Muscle layer of duodenum (tissue), 2 donors: Measurements from ENCODE around the gene PDE9A.

Experiments
- H3K27ac ChIP-seq: one replicate; pipeline ENCODE4 v1.7.0; 2013; ENCODE audit warnings: mild to moderate bottlenecking, low read length
- H3K27me3 ChIP-seq: one replicate; pipeline ENCODE4 v1.7.0; 2013; ENCODE audit warnings: low read depth, mild to moderate bottlenecking, control low read depth, low read length
- H3K36me3 ChIP-seq, 2 donors: one replicate each; pipeline ENCODE4 v1.7.0; 2013; ENCODE audit warnings: low read length in 2 of 2, control low read depth in 1 of 2, mild to moderate bottlenecking in 1 of 2; ENCODE audit not compliant: insufficient read depth in 2 of 2, control insufficient read depth in 1 of 2
- H3K4me1 ChIP-seq, 2 donors: one replicate each; pipeline ENCODE4 v1.7.0; 2013; ENCODE audit warnings: low read length in 2 of 2, mild to moderate bottlenecking in 2 of 2, control low read depth in 1 of 2, moderate library complexity in 1 of 2; ENCODE audit not compliant: insufficient read depth in 2 of 2, control insufficient read depth in 1 of 2
- H3K4me3 ChIP-seq, 2 donors: one replicate each; pipeline ENCODE4 v1.7.0; 2013; ENCODE audit warnings: low read length in 2 of 2, low read depth in 1 of 2, mild to moderate bottlenecking in 1 of 2
- H3K9me3 ChIP-seq, 2 donors: one replicate each; pipeline ENCODE4 v1.7.0; 2013; ENCODE audit warnings: low read length in 2 of 2, control low read depth in 1 of 2, mild to moderate bottlenecking in 1 of 2; ENCODE audit not compliant: control insufficient read depth in 1 of 2
- donor health status: healthy.

Gene PDE9A

GRCh38 chr21:42698733-42699132 lies 45.3 kb downstream of the PDE9A start:
- H3K4me3 ChIP-seq = no peak overlapping the region
- H3K27me3 ChIP-seq = no peaks in the 10 kb centered on the region

GRCh38 chr21:42699196-42699595 lies 45.8 kb downstream of the PDE9A start:
- Histone ChIP-seq H3K4me3 (no peak overlapping the region), H3K27me3 (no peaks in the 10 kb centered on the region), H3K9me3 (no peaks in the 10 kb centered on the region), H3K27ac (no peak overlapping the region), H3K4me1 (peaks cover 0 to 18% of the 10 kb centered on the region in 2 donors), H3K36me3 (peaks cover 4 to 55% of the 10 kb centered on the region in 2 donors)

More at GRCh38 chr21:42698733-42699132, 45.3 kb downstream of the PDE9A start:
- no peak overlapping the region for H3K27ac ChIP-seq
- H3K4me1 ChIP-seq = peaks cover 0 to 18% of the 10 kb centered on the region in 2 donors
- H3K9me3 ChIP-seq = no peaks in the 10 kb centered on the region
- H3K36me3 ChIP-seq = peaks cover 4 to 50% of the 10 kb centered on the region in 2 donors

GRCh38 chr21:42701706-42702456 lies 48.5 kb downstream of the PDE9A start:
- H3K27ac ChIP-seq = no peak overlapping the region
- no peaks in the 10 kb centered on the region for H3K9me3 ChIP-seq
- no peaks in the 10 kb centered on the region for H3K27me3 ChIP-seq
- H3K4me3 ChIP-seq = no peak overlapping the region
- peaks cover 4 to 51% of the 10 kb centered on the region in 2 donors for H3K36me3 ChIP-seq
- H3K4me1 ChIP-seq = no peaks in the 10 kb centered on the region

GRCh38 chr21:42702720-42703119 lies 49.3 kb downstream of the PDE9A start:
- Histone ChIP-seq H3K27me3 (no peaks in the 10 kb centered on the region), H3K4me1 (no peaks in the 10 kb centered on the region), H3K4me3 (no peak overlapping the region), H3K36me3 (peaks cover 4 to 49% of the 10 kb centered on the region in 2 donors), H3K27ac (no peak overlapping the region), H3K9me3 (no peaks in the 10 kb centered on the region)

- Histone ChIP-seq H3K9me3 (no peaks in the 10 kb centered on the region), H3K27me3 (no peaks in the 10 kb centered on the region), H3K4me1 (no peaks in the 10 kb centered on the region), H3K27ac (no peak overlapping the region), H3K36me3 (peaks cover 4 to 43% of the 10 kb centered on the region in 2 donors), H3K4me3 (no peak overlapping the region)
Observed at GRCh38 chr21:42703136-42703908, 49.9 kb downstream of the PDE9A start.

GRCh38 chr21:42703965-42704364 lies 50.5 kb downstream of the PDE9A start:
- H3K36me3 ChIP-seq = peaks cover 4 to 37% of the 10 kb centered on the region in 2 donors
- no peaks in the 10 kb centered on the region for H3K27me3 ChIP-seq
- H3K4me1 ChIP-seq = no peaks in the 10 kb centered on the region
- no peaks in the 10 kb centered on the region for H3K9me3 ChIP-seq
- H3K4me3 ChIP-seq = no peak overlapping the region
- H3K27ac ChIP-seq = no peak overlapping the region

- Histone ChIP-seq H3K4me1 (no peaks in the 10 kb centered on the region), H3K27ac (no peak overlapping the region), H3K27me3 (no peaks in the 10 kb centered on the region), H3K36me3 (peaks cover 2 to 30% of the 10 kb centered on the region in 2 donors), H3K9me3 (no peaks in the 10 kb centered on the region), H3K4me3 (no peak overlapping the region)
Observed at GRCh38 chr21:42704861-42705260, 51.4 kb downstream of the PDE9A start.

GRCh38 chr21:42705346-42705745 lies 51.9 kb downstream of the PDE9A start:
- no peaks in the 10 kb centered on the region for H3K4me1 ChIP-seq
- H3K4me3 ChIP-seq = no peak overlapping the region
- peaks cover 0 to 27% of the 10 kb centered on the region in 2 donors for H3K36me3 ChIP-seq
- H3K27me3 ChIP-seq = no peaks in the 10 kb centered on the region
- H3K9me3 ChIP-seq = no peaks in the 10 kb centered on the region
- H3K27ac ChIP-seq = no peak overlapping the region

GRCh38 chr21:42705746-42706374 lies 52.4 kb downstream of the PDE9A start:
- Histone ChIP-seq H3K9me3 (no peaks in the 10 kb centered on the region), H3K4me3 (no peak overlapping the region), H3K27ac (no peak overlapping the region), H3K36me3 (peaks cover 0 to 24% of the 10 kb centered on the region in 2 donors), H3K27me3 (no peaks in the 10 kb centered on the region), H3K4me1 (no peaks in the 10 kb centered on the region)

- no peaks in the 10 kb centered on the region for H3K27me3 ChIP-seq
- H3K27ac ChIP-seq = no peak overlapping the region
- H3K36me3 ChIP-seq = peaks cover 0 to 24% of the 10 kb centered on the region in 2 donors
- no peaks in the 10 kb centered on the region for H3K9me3 ChIP-seq
- no peak overlapping the region for H3K4me3 ChIP-seq
- H3K4me1 ChIP-seq = no peaks in the 10 kb centered on the region
Observed at GRCh38 chr21:42706765-42707164, 53.3 kb downstream of the PDE9A start.

- Histone ChIP-seq H3K27me3 (no peaks in the 10 kb centered on the region), H3K27ac (no peak overlapping the region), H3K36me3 (peaks cover 0 to 18% of the 10 kb centered on the region in 2 donors), H3K4me3 (no peak overlapping the region), H3K4me1 (no peaks in the 10 kb centered on the region), H3K9me3 (no peaks in the 10 kb centered on the region)
Observed at GRCh38 chr21:42707207-42707830, 53.9 kb downstream of the PDE9A start.
